ENCODE results near the gene EEF1AKMT4.

DNA sequence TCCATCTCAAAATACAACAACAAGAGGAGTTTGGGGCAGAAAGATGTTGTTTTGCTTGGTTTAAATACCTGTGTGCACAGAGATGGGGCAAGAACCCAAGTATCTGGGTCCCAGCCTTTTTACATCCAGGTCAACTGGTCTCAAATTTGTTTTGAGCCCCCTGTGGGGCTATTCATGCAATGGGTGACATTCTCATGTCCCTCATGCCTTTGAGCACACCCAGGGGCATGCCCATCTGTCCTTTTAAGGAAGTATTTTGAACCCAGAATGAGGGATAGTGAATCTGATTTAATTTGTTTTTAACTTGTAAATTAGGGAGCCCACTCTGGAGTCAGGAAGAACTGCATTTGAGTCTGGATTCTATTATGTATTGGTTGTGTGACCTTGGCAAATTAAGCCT lies 48.6 kb upstream of the EEF1AKMT4 start:
- TF ChIP-seq, protein P1, sequence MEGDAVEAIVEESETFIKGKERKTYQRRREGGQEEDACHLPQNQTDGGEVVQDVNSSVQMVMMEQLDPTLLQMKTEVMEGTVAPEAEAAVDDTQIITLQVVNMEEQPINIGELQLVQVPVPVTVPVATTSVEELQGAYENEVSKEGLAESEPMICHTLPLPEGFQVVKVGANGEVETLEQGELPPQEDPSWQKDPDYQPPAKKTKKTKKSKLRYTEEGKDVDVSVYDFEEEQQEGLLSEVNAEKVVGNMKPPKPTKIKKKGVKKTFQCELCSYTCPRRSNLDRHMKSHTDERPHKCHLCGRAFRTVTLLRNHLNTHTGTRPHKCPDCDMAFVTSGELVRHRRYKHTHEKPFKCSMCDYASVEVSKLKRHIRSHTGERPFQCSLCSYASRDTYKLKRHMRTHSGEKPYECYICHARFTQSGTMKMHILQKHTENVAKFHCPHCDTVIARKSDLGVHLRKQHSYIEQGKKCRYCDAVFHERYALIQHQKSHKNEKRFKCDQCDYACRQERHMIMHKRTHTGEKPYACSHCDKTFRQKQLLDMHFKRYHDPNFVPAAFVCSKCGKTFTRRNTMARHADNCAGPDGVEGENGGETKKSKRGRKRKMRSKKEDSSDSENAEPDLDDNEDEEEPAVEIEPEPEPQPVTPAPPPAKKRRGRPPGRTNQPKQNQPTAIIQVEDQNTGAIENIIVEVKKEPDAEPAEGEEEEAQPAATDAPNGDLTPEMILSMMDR (conservative IDR thresholded peaks at IDR 0.05; ENCODE audit: low read depth, low read length) = no peak
- TF ChIP-seq POLR2A (IDR thresholded peaks at IDR 0.05; ENCODE audit: low read depth, low read length) (no peak), CHD1 (IDR thresholded peaks at IDR 0.05; ENCODE audit: low read depth, low read length) (no peak), CEBPB (IDR thresholded peaks at IDR 0.05; ENCODE audit: low read depth, low read length) (no peak)

Data from IMR-90 (cell line).